ENCODE data around the gene GRID2. TPM values are rescaled to one million over a fixed set of nuclear protein-coding genes. Genes with fewer than 3 reads are reported as not detected.

GRID2 gene
- polyA plus RNA-seq, 1 donor (not counting 4 experiments of a cell fraction or from before 2014, with no cell fraction given) = not detected

DNA sequence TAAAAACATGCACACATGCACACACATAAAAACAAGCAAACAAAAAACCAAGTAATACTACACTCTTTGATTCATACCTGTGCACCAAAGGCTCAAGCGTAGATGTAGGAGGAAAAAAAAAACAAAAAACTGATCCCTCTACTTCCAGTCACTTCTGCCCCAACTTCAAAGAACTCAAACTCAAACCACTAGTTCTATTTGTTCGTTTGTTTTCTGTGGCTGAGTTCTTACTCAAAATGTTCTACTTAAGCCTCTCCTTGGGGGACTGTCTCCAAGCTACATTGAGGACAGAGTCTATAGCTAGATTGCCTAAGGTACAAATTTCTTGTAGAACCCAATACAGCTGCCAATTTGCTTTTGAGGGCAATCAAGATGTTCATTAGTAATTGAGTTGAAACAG lies 1353.8 kb downstream of the GRID2 start:
- Histone ChIP-seq H3K9ac (ENCODE audit: control insufficient read depth, extremely low read depth, insufficient read depth, low read length) (no peak overlapping the region), H4K20me1 (ENCODE audit: control insufficient read depth, extremely low read depth, insufficient read depth, low read length) (no peaks in the 10 kb centered on the region), H3K27ac (ENCODE audit: control insufficient read depth, insufficient read depth, low read length) (no peak overlapping the region), H3K36me3 (ENCODE audit: control insufficient read depth in 2 of 2, extremely low read depth in 1 of 2, insufficient read depth in 2 of 2, low read length in 2 of 2) (no peaks in the 10 kb centered on the region), H2AFZ (ENCODE audit: control insufficient read depth, low read length) (no peak overlapping the region), H3K4me2 (ENCODE audit: control insufficient read depth, extremely low read depth, insufficient read depth, low read depth, low read length) (no peak overlapping the region), H3K27me3 (ENCODE audit: control insufficient read depth, extremely low read depth, insufficient read depth, low read length) (no peaks in the 10 kb centered on the region), H3K9me3 (ENCODE audit: control insufficient read depth, low read depth, low read length) (no peaks in the 10 kb centered on the region), H3K79me2 (ENCODE audit: control insufficient read depth, insufficient read depth, low read length) (no peaks in the 10 kb centered on the region), H3K4me1 (ENCODE audit: control insufficient read depth, extremely low read depth, insufficient read depth, low read length) (no peaks in the 10 kb centered on the region), H3K9me1 (ENCODE audit: control insufficient read depth, extremely low read depth, insufficient read depth, low read length) (no peaks in the 10 kb centered on the region), H3K4me3 (ENCODE audit: control insufficient read depth in 2 of 3, extremely low read depth in 1 of 3, insufficient read depth in 2 of 3, low read depth in 1 of 3, low read length in 3 of 3) (no peak overlapping the region)
- DNase-seq (ENCODE audit: low read depth, low spot score) (no peak), FAIRE-seq (no peak)
- dilution Hi-C loops (cut with MboI; ENCODE audit: extremely low pct_ligation_motif_present, low sequenced_read_pairs) = no loop called here
- TF ChIP-seq, protein P1, sequence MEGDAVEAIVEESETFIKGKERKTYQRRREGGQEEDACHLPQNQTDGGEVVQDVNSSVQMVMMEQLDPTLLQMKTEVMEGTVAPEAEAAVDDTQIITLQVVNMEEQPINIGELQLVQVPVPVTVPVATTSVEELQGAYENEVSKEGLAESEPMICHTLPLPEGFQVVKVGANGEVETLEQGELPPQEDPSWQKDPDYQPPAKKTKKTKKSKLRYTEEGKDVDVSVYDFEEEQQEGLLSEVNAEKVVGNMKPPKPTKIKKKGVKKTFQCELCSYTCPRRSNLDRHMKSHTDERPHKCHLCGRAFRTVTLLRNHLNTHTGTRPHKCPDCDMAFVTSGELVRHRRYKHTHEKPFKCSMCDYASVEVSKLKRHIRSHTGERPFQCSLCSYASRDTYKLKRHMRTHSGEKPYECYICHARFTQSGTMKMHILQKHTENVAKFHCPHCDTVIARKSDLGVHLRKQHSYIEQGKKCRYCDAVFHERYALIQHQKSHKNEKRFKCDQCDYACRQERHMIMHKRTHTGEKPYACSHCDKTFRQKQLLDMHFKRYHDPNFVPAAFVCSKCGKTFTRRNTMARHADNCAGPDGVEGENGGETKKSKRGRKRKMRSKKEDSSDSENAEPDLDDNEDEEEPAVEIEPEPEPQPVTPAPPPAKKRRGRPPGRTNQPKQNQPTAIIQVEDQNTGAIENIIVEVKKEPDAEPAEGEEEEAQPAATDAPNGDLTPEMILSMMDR (optimal IDR thresholded peaks at IDR 0.05 in 1 of 3, IDR thresholded peaks at IDR 0.05 in 1 of 3, conservative IDR thresholded peaks at IDR 0.05 in 1 of 3; ENCODE audit: extremely low read depth in 1 of 3, insufficient read depth in 2 of 3, low read length in 3 of 3) = no peak
- TF ChIP-seq EZH2 (IDR thresholded peaks at IDR 0.05; ENCODE audit: low read length) = no peak

DNA sequence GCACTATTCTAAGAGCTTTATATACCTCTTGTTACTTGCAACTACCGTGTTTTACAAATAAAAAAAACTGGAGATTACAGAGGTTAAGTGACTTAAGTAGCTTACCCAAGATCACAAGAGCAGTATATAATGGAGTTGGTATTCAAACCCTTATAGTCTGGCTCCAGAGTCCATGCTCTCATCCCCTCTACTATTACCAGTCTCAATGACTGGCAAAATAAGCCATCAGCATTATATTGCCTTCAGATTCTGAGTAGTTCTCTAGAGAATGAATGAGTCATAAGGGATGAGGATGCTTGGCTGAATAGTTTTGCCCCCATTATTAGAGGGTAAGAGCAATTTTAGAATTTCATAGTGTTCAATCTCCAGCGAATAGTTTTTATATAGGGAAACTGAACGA lies 1354.7 kb downstream of the GRID2 start:
- no peak for DNase-seq (ENCODE audit: low read depth, low spot score)
- dilution Hi-C loops (cut with MboI; ENCODE audit: extremely low pct_ligation_motif_present, low sequenced_read_pairs) = no loop called here
- no peaks in the 10 kb centered on the region for H3K36me3 ChIP-seq (ENCODE audit: control insufficient read depth in 2 of 2, extremely low read depth in 1 of 2, insufficient read depth in 2 of 2, low read length in 2 of 2)
- no peak for FAIRE-seq
- no peak overlapping the region for H3K9ac ChIP-seq (ENCODE audit: control insufficient read depth, extremely low read depth, insufficient read depth, low read length)
- no peaks in the 10 kb centered on the region for H3K4me1 ChIP-seq (ENCODE audit: control insufficient read depth, extremely low read depth, insufficient read depth, low read length)
- H2AFZ ChIP-seq (ENCODE audit: control insufficient read depth, low read length) = no peak overlapping the region
- H3K9me3 ChIP-seq (ENCODE audit: control insufficient read depth, low read depth, low read length) = no peaks in the 10 kb centered on the region
- no peak for TF ChIP-seq EZH2 (IDR thresholded peaks at IDR 0.05; ENCODE audit: low read length)
- TF ChIP-seq, protein P1 (optimal IDR thresholded peaks at IDR 0.05 in 1 of 3, IDR thresholded peaks at IDR 0.05 in 1 of 3, conservative IDR thresholded peaks at IDR 0.05 in 1 of 3; ENCODE audit: extremely low read depth in 1 of 3, insufficient read depth in 2 of 3, low read length in 3 of 3) = no peak
- H3K4me2 ChIP-seq (ENCODE audit: control insufficient read depth, extremely low read depth, insufficient read depth, low read depth, low read length) = no peak overlapping the region
- H4K20me1 ChIP-seq (ENCODE audit: control insufficient read depth, extremely low read depth, insufficient read depth, low read length) = no peaks in the 10 kb centered on the region
- H3K9me1 ChIP-seq (ENCODE audit: control insufficient read depth, extremely low read depth, insufficient read depth, low read length) = no peaks in the 10 kb centered on the region
- H3K4me3 ChIP-seq (ENCODE audit: control insufficient read depth in 2 of 3, extremely low read depth in 1 of 3, insufficient read depth in 2 of 3, low read depth in 1 of 3, low read length in 3 of 3) = no peak overlapping the region
- no peaks in the 10 kb centered on the region for H3K27me3 ChIP-seq (ENCODE audit: control insufficient read depth, extremely low read depth, insufficient read depth, low read length)
- H3K79me2 ChIP-seq (ENCODE audit: control insufficient read depth, insufficient read depth, low read length) = no peaks in the 10 kb centered on the region
- no peak overlapping the region for H3K27ac ChIP-seq (ENCODE audit: control insufficient read depth, insufficient read depth, low read length)
